Measurements from ENCODE around the gene PEX26.

- TF ChIP-seq, protein P1, sequence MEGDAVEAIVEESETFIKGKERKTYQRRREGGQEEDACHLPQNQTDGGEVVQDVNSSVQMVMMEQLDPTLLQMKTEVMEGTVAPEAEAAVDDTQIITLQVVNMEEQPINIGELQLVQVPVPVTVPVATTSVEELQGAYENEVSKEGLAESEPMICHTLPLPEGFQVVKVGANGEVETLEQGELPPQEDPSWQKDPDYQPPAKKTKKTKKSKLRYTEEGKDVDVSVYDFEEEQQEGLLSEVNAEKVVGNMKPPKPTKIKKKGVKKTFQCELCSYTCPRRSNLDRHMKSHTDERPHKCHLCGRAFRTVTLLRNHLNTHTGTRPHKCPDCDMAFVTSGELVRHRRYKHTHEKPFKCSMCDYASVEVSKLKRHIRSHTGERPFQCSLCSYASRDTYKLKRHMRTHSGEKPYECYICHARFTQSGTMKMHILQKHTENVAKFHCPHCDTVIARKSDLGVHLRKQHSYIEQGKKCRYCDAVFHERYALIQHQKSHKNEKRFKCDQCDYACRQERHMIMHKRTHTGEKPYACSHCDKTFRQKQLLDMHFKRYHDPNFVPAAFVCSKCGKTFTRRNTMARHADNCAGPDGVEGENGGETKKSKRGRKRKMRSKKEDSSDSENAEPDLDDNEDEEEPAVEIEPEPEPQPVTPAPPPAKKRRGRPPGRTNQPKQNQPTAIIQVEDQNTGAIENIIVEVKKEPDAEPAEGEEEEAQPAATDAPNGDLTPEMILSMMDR (IDR thresholded peaks at IDR 0.05), result no peak
- no peak for TF ChIP-seq POLR2A (IDR thresholded peaks at IDR 0.05)
- TF ChIP-seq POLR2AphosphoS5 (IDR thresholded peaks at IDR 0.05), result no peak
- TF ChIP-seq EP300 (IDR thresholded peaks at IDR 0.05; ENCODE audit: low read depth), result no peak
Observed at GRCh38 chr22:18096823-18097222, 19.0 kb downstream of the PEX26 start.

Measured in transverse colon (tissue), 4 donors.